ENCODE results near the gene SCUBE1.

DNA sequence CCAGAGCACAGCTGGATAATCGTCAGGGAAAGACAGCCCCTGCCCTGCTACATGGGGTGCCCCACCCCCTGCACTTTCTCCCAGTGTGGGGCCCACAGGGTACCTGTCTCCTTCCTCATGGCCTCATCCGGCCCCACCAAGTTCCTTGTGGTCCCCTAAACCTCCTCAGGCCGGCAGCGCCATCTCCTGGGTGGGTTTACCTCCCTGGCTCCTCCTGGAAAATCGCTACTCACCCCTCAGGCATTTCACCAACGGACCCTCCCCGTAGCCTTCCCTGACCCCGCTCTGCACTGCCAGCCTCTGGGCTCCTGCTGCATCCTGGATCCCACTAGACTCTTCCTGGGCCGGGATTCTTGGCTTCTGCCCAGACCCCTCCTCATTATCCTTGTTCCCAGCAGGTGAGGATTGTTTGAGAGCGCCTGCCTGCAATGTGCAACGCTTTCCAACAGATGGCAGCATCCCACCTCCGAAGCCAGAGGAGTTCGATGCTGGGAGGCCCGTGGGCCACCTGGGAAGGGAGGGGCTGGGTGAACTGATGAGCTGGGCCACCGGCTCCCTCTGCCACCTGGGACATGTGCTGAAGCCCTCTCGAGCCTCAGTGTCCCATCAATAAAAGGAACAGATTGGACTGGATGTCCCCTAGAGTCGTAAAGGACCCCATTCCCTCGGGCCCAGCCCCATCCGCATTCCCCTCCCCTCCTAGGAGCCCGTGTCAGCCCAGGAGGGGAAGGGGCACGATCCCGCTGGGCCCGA is 112.0 kb downstream of the SCUBE1 start:
- TF ChIP-seq POLR2A (IDR thresholded peaks at IDR 0.05; ENCODE audit: low read depth, low read length), result no peak
- TF ChIP-seq, protein P1, sequence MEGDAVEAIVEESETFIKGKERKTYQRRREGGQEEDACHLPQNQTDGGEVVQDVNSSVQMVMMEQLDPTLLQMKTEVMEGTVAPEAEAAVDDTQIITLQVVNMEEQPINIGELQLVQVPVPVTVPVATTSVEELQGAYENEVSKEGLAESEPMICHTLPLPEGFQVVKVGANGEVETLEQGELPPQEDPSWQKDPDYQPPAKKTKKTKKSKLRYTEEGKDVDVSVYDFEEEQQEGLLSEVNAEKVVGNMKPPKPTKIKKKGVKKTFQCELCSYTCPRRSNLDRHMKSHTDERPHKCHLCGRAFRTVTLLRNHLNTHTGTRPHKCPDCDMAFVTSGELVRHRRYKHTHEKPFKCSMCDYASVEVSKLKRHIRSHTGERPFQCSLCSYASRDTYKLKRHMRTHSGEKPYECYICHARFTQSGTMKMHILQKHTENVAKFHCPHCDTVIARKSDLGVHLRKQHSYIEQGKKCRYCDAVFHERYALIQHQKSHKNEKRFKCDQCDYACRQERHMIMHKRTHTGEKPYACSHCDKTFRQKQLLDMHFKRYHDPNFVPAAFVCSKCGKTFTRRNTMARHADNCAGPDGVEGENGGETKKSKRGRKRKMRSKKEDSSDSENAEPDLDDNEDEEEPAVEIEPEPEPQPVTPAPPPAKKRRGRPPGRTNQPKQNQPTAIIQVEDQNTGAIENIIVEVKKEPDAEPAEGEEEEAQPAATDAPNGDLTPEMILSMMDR (IDR thresholded peaks at IDR 0.05; ENCODE audit: extremely low read depth in 1 of 2, insufficient read depth in 1 of 2, low read depth in 1 of 2, low read length in 2 of 2), result peak; percentile 83 to 91

Measured in endothelial cell of umbilical vein (primary cell).